K562 (cell line): ENCODE data around the gene LMO2. TPM values are rescaled to one million over a fixed set of nuclear protein-coding genes. Genes with fewer than 3 reads are reported as not detected.

ENCODE experiments used
- CHD2 ChIP-seq: IDR thresholded peaks from 2 replicates; pipeline ENCODE4 v1.6.1; 2011; ENCODE audit warnings: low read depth, low read length
- HMG20A ChIP-seq: fragments of 450-650 bp; formaldehyde crosslinking; conservative IDR thresholded peaks from 2 replicates; pipeline ENCODE4 v1.4.0; 2020; ENCODE audit warnings: mild to moderate bottlenecking, mixed read lengths
- KLF13 ChIP-seq: fragments of 450-650 bp; IDR thresholded peaks from 2 replicates; pipeline ENCODE4 v1.6.1; 2016; ENCODE audit warnings: missing genetic modification characterization, low read depth, mild to moderate bottlenecking, missing compliant biosample characterization, moderate library complexity, borderline replicate concordance
- MAZ ChIP-seq, 2 experiments: fragments of 450-650 bp in 1 of 2; sonication (generic) in 1 of 2; formaldehyde crosslinking; IDR thresholded peaks in 1 of 2; conservative IDR thresholded peaks in 1 of 2; 2 replicates each; pipeline versions ENCODE4 v1.4.0 to v1.5.0; 2020; ENCODE audit warnings: mild to moderate bottlenecking in 1 of 2, missing genetic modification reagents in 1 of 2
- MYC ChIP-seq, 2 experiments: fragments of 250-450 bp in 1 of 2; sonication (Bioruptor Pico) in 1 of 2; IDR thresholded peaks; 2 replicates each; pipeline versions ENCODE4 v1.5.1 to v1.6.1; 2012 to 2021; ENCODE audit warnings: low read depth in 2 of 2, borderline replicate concordance in 1 of 2, improper control_type of control experiment in 1 of 2, low read length in 1 of 2, mild to moderate bottlenecking in 1 of 2, moderate library complexity in 1 of 2
- SUPT5H ChIP-seq: fragments of 450-650 bp; IDR thresholded peaks from 2 replicates; pipeline ENCODE4 v1.6.1; 2016
- ZNF592 ChIP-seq: fragments of 450-650 bp; IDR thresholded peaks from 2 replicates; pipeline ENCODE4 v1.6.1; 2017; ENCODE audit warnings: antibody characterized with exemption, mild to moderate bottlenecking
- polyA plus RNA-seq, 8 experiments: library from polyadenylated mRNA; depleted of rRNA in 4 of 8; stranded (reverse) in 5 of 8; unstranded in 3 of 8; fragments of >200 nt; fragmentation: Nextera tagmentation in 2 of 8; fragmentation: Illumina TruSeq in 1 of 8; extraction: Ambion mirVana in 2 of 8; extraction: Trizol in 1 of 8; gene quantifications; 2 replicates each; pipeline versions ENCODE4 v1.2.1 to v1.2.3, GENCODE V29; 2011 to 2014; ENCODE audit warnings: inconsistent platforms in 1 of 8, missing spikeins in 1 of 8
- total RNA-seq, 7 experiments: library from RNA; depleted of rRNA in 6 of 7; stranded (reverse); fragments of >200 nt in 6 of 7; fragmentation: Illumina TruSeq in 2 of 7; extraction: Trizol in 2 of 7; gene quantifications; 2 replicates each; pipeline versions ENCODE4 v1.2.1 to v1.2.3, GENCODE V29; 2011 to 2021; ENCODE audit warnings: low replicate concordance in 1 of 7

Gene LMO2
- total and polyA plus RNA-seq, 9 of the 15 experiments (the other 6 are each of a cell fraction or from before 2014, with no cell fraction given): 6.9 to 126 (median 91.5) TPM

- TF ChIP-seq ZNF592 (peak; percentile 98), SUPT5H (peak; percentile 38; the same call in 1 of the 2 replicates), MYC (IDR thresholded peaks at IDR 0.05; ENCODE audit: low read depth, low read length) (0 out of 2 replicates have a peak, but pooled peaks have one; percentile 29), MYC (CRISPR knock-in tag; IDR thresholded peaks at IDR 0.05; ENCODE audit: borderline replicate concordance, low read depth) (no peak), KLF13 (tag) (0 out of 2 replicates have a peak, but pooled peaks have one; percentile 41), CHD2 (no peak), HMG20A (CRISPR knock-in tag) (no peak), MAZ (CRISPR knock-in tag; conservative IDR thresholded peaks at IDR 0.05 in 1 of 2, IDR thresholded peaks at IDR 0.05 in 1 of 2) (0 out of 4 replicates have a peak, but pooled peaks of 1 of the 2 experiments have one; percentile 36)
Measured at GRCh38 chr11:33912405-33913361, 20.8 kb upstream of the LMO2 start (continued).
